NCI-H2029 treated with DMSO at 0.1 percent for 48 hours (cell line): ENCODE results near the gene BEAN1.
"Not testable (repeated sequence)": the region's sequence is repeated elsewhere in the genome, so short reads cannot be mapped to it uniquely, and the experiment has no call there.

Experiments used
- DNase-seq: peaks from one replicate; lab custom pipeline; 2025; lab: John Stamatoyannopoulos, UW

Gene BEAN1

GRCh38 chr16:66486199-66486772 is 59.2 kb downstream of the BEAN1 start:
- no peak for DNase-seq

- DNase-seq: peak; percentile 28
These were observed 59.9 kb downstream of the BEAN1 start for GRCh38 chr16:66486773-66487579.

GRCh38 chr16:66487580-66488275 is 60.6 kb downstream of the BEAN1 start:
- no peak for DNase-seq

GRCh38 chr16:66488505-66488904 is 61.4 kb downstream of the BEAN1 start:
- DNase-seq: no peak

GRCh38 chr16:66489385-66489784 is 62.3 kb downstream of the BEAN1 start:
- DNase-seq: no peak

- no peak for DNase-seq
These were observed 62.7 kb downstream of the BEAN1 start for GRCh38 chr16:66489818-66490217.

GRCh38 chr16:66490774-66491715 is 64.0 kb downstream of the BEAN1 start:
- DNase-seq: no peak

GRCh38 chr16:66491716-66492064 is 64.6 kb downstream of the BEAN1 start:
- no peak for DNase-seq

- no peak for DNase-seq
These were observed 66.7 kb downstream of the BEAN1 start for GRCh38 chr16:66493490-66494401.

- DNase-seq: no peak
These were observed 67.8 kb downstream of the BEAN1 start for GRCh38 chr16:66494916-66495315.

- DNase-seq: no peak
These were observed 68.3 kb downstream of the BEAN1 start for GRCh38 chr16:66495440-66495839.

GRCh38 chr16:66496226-66496625 is 69.1 kb downstream of the BEAN1 start:
- DNase-seq: not testable (repeated sequence)

- not testable (repeated sequence) for DNase-seq
These were observed 70.8 kb downstream of the BEAN1 start for GRCh38 chr16:66497921-66498320.

GRCh38 chr16:66501563-66501962 is 74.5 kb downstream of the BEAN1 start:
- not testable (repeated sequence) for DNase-seq

- no peak for DNase-seq
These were observed 75.2 kb downstream of the BEAN1 start for GRCh38 chr16:66502020-66502913.

- no peak for DNase-seq
These were observed 75.9 kb downstream of the BEAN1 start for GRCh38 chr16:66503030-66503429.

- DNase-seq: no peak
These were observed 76.5 kb downstream of the BEAN1 start for GRCh38 chr16:66503612-66504011.

GRCh38 chr16:66507731-66508239 is 80.7 kb downstream of the BEAN1 start:
- DNase-seq: no peak

GRCh38 chr16:66508248-66508913 is 81.3 kb downstream of the BEAN1 start:
- DNase-seq: no peak
